NT2/D1 (cell line): ENCODE results near the gene JAGN1.

Experiments used
- SUZ12 ChIP-seq: IDR thresholded peaks from 2 replicates; pipeline ENCODE4 v1.6.1; 2011; ENCODE audit not compliant: insufficient read length, insufficient read depth; ENCODE audit errors: extremely low read depth
- YY1 ChIP-seq: IDR thresholded peaks from 2 replicates; pipeline ENCODE4 v1.6.1; 2011; ENCODE audit not compliant: insufficient read length, insufficient read depth
- ZNF274 ChIP-seq: IDR thresholded peaks from 2 replicates; pipeline ENCODE4 v1.6.1; 2011; ENCODE audit warnings: mild to moderate bottlenecking, low read depth, low read length

- TF ChIP-seq ZNF274, result no peak
- no peak for TF ChIP-seq SUZ12
- no peak for TF ChIP-seq YY1
These were observed 26.6 kb downstream of the JAGN1 start, which contains the start of gene IL17RC for GRCh38 chr3:9916734-9917680.
